K562 (cell line): ENCODE results near the gene GFOD1. TPM values are rescaled to one million over a fixed set of nuclear protein-coding genes. Genes with fewer than 3 reads are reported as not detected.

Source experiments
- ATAC-seq: fragments of 200-7000 bp; cut with Tn5 transposase; 3 replicates; pipeline ENCODE4 v1.9.1; 2020; ENCODE audit warnings: moderate library complexity
- BruUV-seq: library from RNA; stranded (reverse); fragments of 400-500 nt; replicated peaks from 2 replicates; lab custom pipeline; 2021; lab: Mats Ljungman, UMichigan
- CTCF ChIA-PET: fragments of 300-600 bp; formaldehyde crosslinking; extraction: SDS; loops from one replicate; lab custom pipeline; 2021; ENCODE audit warnings: low intra/inter-chr PET ratio; lab: Yijun Ruan, JAX
- POLR2A ChIA-PET: fragments of 300-600, 350-650 bp; sonication (Branson Sonifier 250); formaldehyde crosslinking; extraction: SDS; loops from one replicate; lab custom pipeline; 2021; ENCODE audit warnings: antibody characterized with exemption, inconsistent platforms; lab: Yijun Ruan, JAX
- DNase-seq, 4 experiments: peaks; one replicate each; pipeline versions ENCODE4 v3.0.0 to v3.0.0-alpha.2; 2011 to 2018; ENCODE audit warnings: low spot score in 3 of 4, mixed read lengths in 3 of 4; ENCODE audit errors: extremely low read depth in 1 of 4
- FAIRE-seq: peaks from 2 replicates; lab custom pipeline; 2011; peaks lifted over from hg19 to GRCh38; lab: Jason Lieb, UNC
- H2AFZ ChIP-seq: 2 replicates; pipeline ENCODE4 v1.6.0; 2011; ENCODE audit warnings: low read depth, low read length, control low read depth, inconsistent platforms
- H3K27ac ChIP-seq: fragments of 200-600 bp; 3 replicates; pipeline ENCODE4 v1.8.0; 2011; ENCODE audit warnings: low read depth, mild to moderate bottlenecking, control low read depth, inconsistent platforms, low read length, moderate library complexity, mixed read lengths; ENCODE audit errors: extremely low read depth
- H3K27me3 ChIP-seq, 2 experiments: fragments of 300-600 bp in 1 of 2; 2 replicates in 1 of 2; 3 replicates in 1 of 2; pipeline versions ENCODE4 v1.6.0 to v1.8.0; 2011; ENCODE audit warnings: inconsistent platforms in 2 of 2, low read length in 2 of 2, mild to moderate bottlenecking in 1 of 2, mixed read lengths in 1 of 2, moderate library complexity in 1 of 2; ENCODE audit not compliant: control insufficient read depth in 2 of 2, insufficient read depth in 2 of 2
- H3K36me3 ChIP-seq: fragments of 300-600 bp; 3 replicates; pipeline ENCODE4 v1.8.0; 2011; ENCODE audit warnings: mild to moderate bottlenecking, low read length, inconsistent platforms; ENCODE audit not compliant: control insufficient read depth, insufficient read depth
- H3K4me1 ChIP-seq, 2 experiments: fragments of 200-600 bp in 1 of 2; replicated peaks in 1 of 2; 2 replicates in 1 of 2; 3 replicates in 1 of 2; pipeline versions ENCODE4 v1.5.1 to v1.8.0; 2011; ENCODE audit warnings: inconsistent platforms in 2 of 2, low read length in 2 of 2, mild to moderate bottlenecking in 1 of 2, mixed read lengths in 1 of 2, moderate library complexity in 1 of 2; ENCODE audit not compliant: control insufficient read depth in 2 of 2, insufficient read depth in 2 of 2
- H3K4me2 ChIP-seq: 2 replicates; pipeline ENCODE4 v1.6.1; 2011; ENCODE audit warnings: low read length, control low read depth, inconsistent platforms, mixed read lengths; ENCODE audit not compliant: insufficient read depth
- H3K4me3 ChIP-seq: fragments of 200-600 bp; sonication (generic), shearing (Covaris generic); 2 replicates; pipeline ENCODE4 v1.5.1; 2016; ENCODE audit warnings: control low read depth, inconsistent platforms
- H3K79me2 ChIP-seq: fragments of 200-600 bp; 3 replicates; pipeline ENCODE4 v1.8.0; 2011; ENCODE audit warnings: low read length, inconsistent platforms; ENCODE audit not compliant: control insufficient read depth, insufficient read depth
- H3K9ac ChIP-seq, 2 experiments: 2 replicates each; pipeline versions ENCODE4 v1.6.0 to v1.6.1; 2011; ENCODE audit warnings: low read depth in 2 of 2, low read length in 2 of 2, control low read depth in 1 of 2, inconsistent platforms in 1 of 2, mild to moderate bottlenecking in 1 of 2, mixed read lengths in 1 of 2; ENCODE audit not compliant: insufficient read depth in 1 of 2
- H3K9me1 ChIP-seq: one replicate; pipeline ENCODE4 v1.6.0; 2011; ENCODE audit warnings: inconsistent platforms, mild to moderate bottlenecking, low read length, moderate library complexity; ENCODE audit not compliant: control insufficient read depth, insufficient read depth
- H3K9me3 ChIP-seq: replicated peaks from 2 replicates; pipeline ENCODE4 v1.5.1; 2011; ENCODE audit warnings: low read depth, low read length, inconsistent platforms; ENCODE audit not compliant: control insufficient read depth, insufficient read depth
- H4K20me1 ChIP-seq: replicated peaks from 2 replicates; pipeline ENCODE4 v1.6.1; 2011; ENCODE audit warnings: low read length, inconsistent platforms, mixed read lengths; ENCODE audit not compliant: control insufficient read depth, insufficient read depth
- CCNT2 ChIP-seq: IDR thresholded peaks from 2 replicates; pipeline ENCODE4 v1.6.1; 2011; ENCODE audit warnings: borderline replicate concordance, low read depth, mild to moderate bottlenecking, moderate library complexity, mixed read lengths, low read length; ENCODE audit not compliant: insufficient read length; ENCODE audit errors: extremely low read depth
- EP400 ChIP-seq: fragments of 450-650 bp; IDR thresholded peaks from 2 replicates; pipeline ENCODE4 v1.6.1; 2017; ENCODE audit warnings: antibody characterized with exemption, mild to moderate bottlenecking, moderate library complexity
- MAZ ChIP-seq, 2 experiments: fragments of 450-650 bp in 1 of 2; sonication (generic) in 1 of 2; formaldehyde crosslinking; IDR thresholded peaks in 1 of 2; conservative IDR thresholded peaks in 1 of 2; 2 replicates each; pipeline versions ENCODE4 v1.4.0 to v1.5.0; 2020; ENCODE audit warnings: mild to moderate bottlenecking in 1 of 2, missing genetic modification reagents in 1 of 2
- NFXL1 ChIP-seq: fragments of 450-650 bp; formaldehyde crosslinking; IDR thresholded peaks from 2 replicates; pipeline ENCODE4 v1.4.0; 2021; ENCODE audit warnings: mild to moderate bottlenecking
- NR0B1 ChIP-seq: fragments of 450-650 bp; IDR thresholded peaks from one replicate; pipeline ENCODE4 v1.6.1; 2018; ENCODE audit warnings: mild to moderate bottlenecking, moderate library complexity; ENCODE audit not compliant: partially characterized antibody
- NR4A1 ChIP-seq, 2 experiments: fragments of 250-450 bp in 1 of 2; fragments of 450-650 bp in 1 of 2; sonication (Bioruptor Pico) in 1 of 2; IDR thresholded peaks; 2 replicates each; pipeline versions ENCODE4 v1.4.0 to v1.6.1; 2016 to 2020; ENCODE audit warnings: mild to moderate bottlenecking in 2 of 2, missing compliant biosample characterization in 1 of 2, missing genetic modification characterization in 1 of 2, moderate library complexity in 1 of 2
- TAF9B ChIP-seq: fragments of 450-650 bp; IDR thresholded peaks from 2 replicates; pipeline ENCODE4 v1.6.1; 2018; ENCODE audit warnings: mild to moderate bottlenecking; ENCODE audit not compliant: partially characterized antibody
- ZNF133 ChIP-seq: fragments of 250-450 bp; sonication (Bioruptor Pico); IDR thresholded peaks from 2 replicates; pipeline ENCODE4 v1.4.0; 2020; ENCODE audit warnings: mild to moderate bottlenecking
- ZNF644 ChIP-seq: fragments of 200-800 bp; sonication (Bioruptor generic); IDR thresholded peaks from 2 replicates; pipeline ENCODE4 v1.6.1; 2016; ENCODE audit warnings: low read depth, missing genetic modification characterization, missing compliant biosample characterization
- WGBS: fragments of 100-300 bp; shearing (Covaris generic); methylation state at CpG from one replicate; pipeline ENCODE4 v1.1.6; 2016; ENCODE audit warnings: low coverage, mixed read lengths; ENCODE audit not compliant: insufficient coverage; ENCODE audit errors: missing lambda C conversion rate; 5-methylcytosine and 5-hydroxymethylcytosine counted together
- in situ Hi-C: fragments of 300-500 bp; cut with MboI; formaldehyde crosslinking; loops from 4 replicates; pipeline ENCODE4 v1.15.0; 2018; ENCODE audit warnings: inconsistent platforms, mixed read lengths
- intact Hi-C: fragments of 100-400 bp; cut with micrococcal nuclease; formaldehyde crosslinking; loops from 2 replicates; pipeline ENCODE4 v1.14.2; 2022
- polyA plus RNA-seq, 8 experiments: library from polyadenylated mRNA; depleted of rRNA in 4 of 8; stranded (reverse) in 5 of 8; unstranded in 3 of 8; fragments of >200 nt; fragmentation: Nextera tagmentation in 2 of 8; fragmentation: Illumina TruSeq in 1 of 8; extraction: Ambion mirVana in 2 of 8; extraction: Trizol in 1 of 8; gene quantifications; 2 replicates each; pipeline versions ENCODE4 v1.2.1 to v1.2.3, GENCODE V29; 2011 to 2014; ENCODE audit warnings: inconsistent platforms in 1 of 8, missing spikeins in 1 of 8
- total RNA-seq, 7 experiments: library from RNA; depleted of rRNA in 6 of 7; stranded (reverse); fragments of >200 nt in 6 of 7; fragmentation: Illumina TruSeq in 2 of 7; extraction: Trizol in 2 of 7; gene quantifications; 2 replicates each; pipeline versions ENCODE4 v1.2.1 to v1.2.3, GENCODE V29; 2011 to 2021; ENCODE audit warnings: low replicate concordance in 1 of 7
- TF ChIP-seq, protein P1 (sequence below): fragments of 250-450 bp; sonication (Bioruptor Pico); IDR thresholded peaks from 2 replicates; pipeline ENCODE4 v1.5.0; 2020; ENCODE audit warnings: mild to moderate bottlenecking, borderline replicate concordance
- TF ChIP-seq, protein P2 (sequence below): fragments of 450-650 bp; IDR thresholded peaks from 2 replicates; pipeline ENCODE4 v1.6.1; 2016; ENCODE audit warnings: antibody characterized with exemption

GFOD1 gene
- total and polyA plus RNA-seq, 9 of the 15 experiments (the other 6 are each of a cell fraction or from before 2014, with no cell fraction given) = 3.8 to 12.0 (median 8.2) TPM

DNA sequence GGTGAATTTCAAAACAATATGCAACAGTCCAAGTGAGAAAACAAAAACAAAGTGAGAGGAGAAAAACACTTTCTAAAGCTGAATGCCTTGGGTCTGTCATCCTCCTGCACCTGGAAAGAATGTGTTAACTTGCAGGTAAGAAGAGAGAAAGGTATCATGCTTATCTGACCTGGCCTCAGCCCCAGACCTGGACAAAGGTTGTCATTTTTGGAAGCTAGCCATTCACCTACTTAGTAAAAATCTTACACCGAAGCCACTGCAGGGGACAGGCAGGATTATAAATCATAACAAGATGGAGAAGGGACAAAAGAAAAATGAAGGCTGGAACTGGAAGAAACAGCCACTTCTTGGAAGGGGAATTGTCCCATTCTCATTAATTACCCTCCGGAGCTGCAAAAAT, 69.4 kb downstream of the GFOD1 start:
- no peaks in the 10 kb centered on the region; a peak in 1 of 5 replicates for H3K27me3 ChIP-seq
- intact Hi-C loops (no loop called here), in situ Hi-C loops (no loop called here)
- H3K27ac ChIP-seq = no peak overlapping the region
- no peak overlapping the region for H3K9ac ChIP-seq
- TF ChIP-seq, protein P1, sequence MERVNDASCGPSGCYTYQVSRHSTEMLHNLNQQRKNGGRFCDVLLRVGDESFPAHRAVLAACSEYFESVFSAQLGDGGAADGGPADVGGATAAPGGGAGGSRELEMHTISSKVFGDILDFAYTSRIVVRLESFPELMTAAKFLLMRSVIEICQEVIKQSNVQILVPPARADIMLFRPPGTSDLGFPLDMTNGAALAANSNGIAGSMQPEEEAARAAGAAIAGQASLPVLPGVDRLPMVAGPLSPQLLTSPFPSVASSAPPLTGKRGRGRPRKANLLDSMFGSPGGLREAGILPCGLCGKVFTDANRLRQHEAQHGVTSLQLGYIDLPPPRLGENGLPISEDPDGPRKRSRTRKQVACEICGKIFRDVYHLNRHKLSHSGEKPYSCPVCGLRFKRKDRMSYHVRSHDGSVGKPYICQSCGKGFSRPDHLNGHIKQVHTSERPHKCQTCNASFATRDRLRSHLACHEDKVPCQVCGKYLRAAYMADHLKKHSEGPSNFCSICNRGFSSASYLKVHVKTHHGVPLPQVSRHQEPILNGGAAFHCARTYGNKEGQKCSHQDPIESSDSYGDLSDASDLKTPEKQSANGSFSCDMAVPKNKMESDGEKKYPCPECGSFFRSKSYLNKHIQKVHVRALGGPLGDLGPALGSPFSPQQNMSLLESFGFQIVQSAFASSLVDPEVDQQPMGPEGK (CRISPR knock-in tag) = no peak
- TF ChIP-seq EP400 (no peak), ZNF644 (no peak), NR0B1 (no peak), NFXL1 (CRISPR knock-in tag) (no peak), TAF9B (no peak), NR4A1 (CRISPR knock-in tag; IDR thresholded peaks at IDR 0.05) (no peak), NR4A1 (tag; IDR thresholded peaks at IDR 0.05) (no peak), CCNT2 (no peak), ZNF133 (CRISPR knock-in tag) (no peak), MAZ (CRISPR knock-in tag; conservative IDR thresholded peaks at IDR 0.05 in 1 of 2, IDR thresholded peaks at IDR 0.05 in 1 of 2) (no peak)
- TF ChIP-seq, protein P2, sequence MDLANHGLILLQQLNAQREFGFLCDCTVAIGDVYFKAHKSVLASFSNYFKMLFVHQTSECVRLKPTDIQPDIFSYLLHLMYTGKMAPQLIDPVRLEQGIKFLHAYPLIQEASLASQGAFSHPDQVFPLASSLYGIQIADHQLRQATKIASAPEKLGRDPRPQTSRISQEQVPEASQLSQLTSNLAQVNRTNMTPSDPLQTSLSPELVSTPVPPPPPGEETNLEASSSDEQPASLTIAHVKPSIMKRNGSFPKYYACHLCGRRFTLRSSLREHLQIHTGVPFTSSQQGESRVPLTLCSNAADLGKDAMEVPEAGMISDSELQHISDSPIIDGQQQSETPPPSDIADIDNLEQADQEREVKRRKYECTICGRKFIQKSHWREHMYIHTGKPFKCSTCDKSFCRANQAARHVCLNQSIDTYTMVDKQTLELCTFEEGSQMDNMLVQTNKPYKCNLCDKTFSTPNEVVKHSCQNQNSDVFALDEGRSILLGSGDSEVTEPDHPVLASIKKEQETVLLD = no peak
- H3K79me2 ChIP-seq = no peaks in the 10 kb centered on the region
- no peaks in the 10 kb centered on the region for H3K9me1 ChIP-seq
- no peak overlapping the region for H2AFZ ChIP-seq
- no peak for FAIRE-seq
- no peak overlapping the region for H3K4me3 ChIP-seq
- no peak overlapping the region for H3K4me2 ChIP-seq
- WGBS = 29% methylated on average over 2 of the region's 2 CpGs
- no TSS peak for BruUV-seq
- H3K9me3 ChIP-seq = no peaks in the 10 kb centered on the region
- ChIA-PET CTCF (no interaction called here), POLR2A (interaction anchor here (0.5 to 1.0 kb wide), 3 partner anchors 12 to 22 kb away, joined by 3 read pairs; no protein-coding TSS in a partner anchor)
- no peak for DNase-seq
- ATAC-seq = no peak
- H3K4me1 ChIP-seq = no peaks in the 10 kb centered on the region
- peaks cover 3% of the 10 kb centered on the region; the same call in 1 of the 2 replicates for H4K20me1 ChIP-seq
- H3K36me3 ChIP-seq = no peaks in the 10 kb centered on the region
